GM13976 (cell line): ENCODE data around the gene FLAD1.

ENCODE experiments used
- DNase-seq: peaks from one replicate; pipeline ENCODE4 v3.0.0; 2012; ENCODE audit warnings: low spot score
- in situ Hi-C: fragments of 300-500 bp; cut with MboI; formaldehyde crosslinking; loops from one replicate; pipeline ENCODE4 v1.12.0; 2022; ENCODE audit warnings: low sequenced_read_pairs, mixed read lengths, inconsistent platforms; ENCODE audit not compliant: unreplicated experiment
- TF ChIP-seq, protein P1 (sequence below): IDR thresholded peaks from 2 replicates; pipeline ENCODE4 v1.5.1; 2012; ENCODE audit warnings: borderline replicate concordance, mild to moderate bottlenecking; ENCODE audit not compliant: insufficient read depth; ENCODE audit errors: extremely low read depth, missing control alignments, control extremely low read depth

FLAD1 gene

DNA sequence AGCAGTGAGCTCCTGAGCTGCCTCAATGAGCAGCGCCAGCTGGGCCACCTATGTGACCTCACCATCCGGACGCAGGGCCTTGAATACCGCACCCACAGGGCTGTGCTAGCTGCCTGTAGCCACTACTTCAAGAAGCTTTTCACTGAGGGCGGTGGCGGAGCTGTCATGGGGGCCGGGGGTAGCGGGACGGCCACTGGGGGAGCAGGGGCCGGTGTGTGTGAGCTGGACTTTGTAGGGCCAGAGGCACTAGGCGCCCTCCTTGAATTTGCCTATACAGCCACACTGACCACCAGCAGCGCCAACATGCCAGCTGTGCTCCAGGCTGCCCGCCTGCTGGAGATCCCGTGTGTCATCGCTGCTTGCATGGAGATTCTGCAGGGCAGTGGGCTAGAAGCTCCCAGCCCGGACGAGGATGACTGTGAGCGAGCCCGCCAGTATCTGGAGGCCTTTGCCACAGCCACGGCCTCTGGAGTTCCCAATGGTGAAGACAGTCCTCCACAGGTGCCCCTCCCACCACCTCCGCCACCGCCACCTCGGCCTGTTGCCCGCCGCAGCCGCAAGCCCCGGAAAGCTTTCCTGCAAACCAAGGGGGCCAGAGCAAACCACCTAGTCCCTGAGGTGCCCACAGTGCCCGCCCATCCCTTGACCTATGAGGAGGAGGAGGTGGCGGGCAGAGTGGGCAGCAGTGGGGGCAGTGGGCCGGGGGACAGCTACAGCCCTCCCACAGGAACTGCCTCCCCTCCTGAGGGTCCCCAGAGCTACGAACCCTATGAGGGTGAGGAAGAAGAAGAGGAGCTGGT, 31.8 kb downstream of the FLAD1 start:
- TF ChIP-seq, protein P1, sequence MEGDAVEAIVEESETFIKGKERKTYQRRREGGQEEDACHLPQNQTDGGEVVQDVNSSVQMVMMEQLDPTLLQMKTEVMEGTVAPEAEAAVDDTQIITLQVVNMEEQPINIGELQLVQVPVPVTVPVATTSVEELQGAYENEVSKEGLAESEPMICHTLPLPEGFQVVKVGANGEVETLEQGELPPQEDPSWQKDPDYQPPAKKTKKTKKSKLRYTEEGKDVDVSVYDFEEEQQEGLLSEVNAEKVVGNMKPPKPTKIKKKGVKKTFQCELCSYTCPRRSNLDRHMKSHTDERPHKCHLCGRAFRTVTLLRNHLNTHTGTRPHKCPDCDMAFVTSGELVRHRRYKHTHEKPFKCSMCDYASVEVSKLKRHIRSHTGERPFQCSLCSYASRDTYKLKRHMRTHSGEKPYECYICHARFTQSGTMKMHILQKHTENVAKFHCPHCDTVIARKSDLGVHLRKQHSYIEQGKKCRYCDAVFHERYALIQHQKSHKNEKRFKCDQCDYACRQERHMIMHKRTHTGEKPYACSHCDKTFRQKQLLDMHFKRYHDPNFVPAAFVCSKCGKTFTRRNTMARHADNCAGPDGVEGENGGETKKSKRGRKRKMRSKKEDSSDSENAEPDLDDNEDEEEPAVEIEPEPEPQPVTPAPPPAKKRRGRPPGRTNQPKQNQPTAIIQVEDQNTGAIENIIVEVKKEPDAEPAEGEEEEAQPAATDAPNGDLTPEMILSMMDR, result no peak
- DNase-seq, result no peak
- in situ Hi-C loops, result no loop called here

DNA sequence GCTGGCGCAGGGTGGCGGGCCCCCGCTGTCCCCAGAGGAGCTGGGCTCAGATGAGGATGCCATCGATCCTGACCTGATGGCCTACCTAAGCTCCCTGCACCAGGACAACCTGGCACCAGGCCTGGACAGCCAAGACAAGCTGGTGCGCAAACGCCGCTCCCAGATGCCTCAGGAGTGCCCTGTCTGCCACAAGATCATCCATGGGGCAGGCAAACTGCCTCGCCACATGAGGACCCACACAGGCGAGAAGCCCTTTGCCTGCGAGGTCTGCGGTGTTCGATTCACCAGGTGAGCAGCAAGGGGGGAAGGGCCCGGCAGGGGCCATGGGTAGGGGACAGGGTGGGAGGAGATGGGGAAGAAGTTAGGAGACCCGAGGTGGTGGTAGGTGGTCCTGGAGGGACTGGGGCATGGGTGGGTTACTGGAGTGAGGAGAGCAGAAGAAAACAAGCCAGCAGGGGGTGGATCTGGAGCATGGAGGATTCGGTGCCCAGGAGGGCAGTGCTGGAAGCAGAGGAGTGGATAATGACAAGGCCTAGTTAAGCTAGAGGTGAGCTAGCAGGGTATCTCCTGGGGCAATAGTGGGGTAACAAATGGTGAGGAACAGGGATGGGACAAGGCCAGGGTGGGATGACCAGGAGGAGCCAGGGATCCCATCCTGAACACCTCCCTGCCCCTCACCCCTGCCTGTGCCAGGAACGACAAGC, 32.5 kb downstream of the FLAD1 start:
- no peak for DNase-seq
- in situ Hi-C loops, result no loop called here
- TF ChIP-seq, protein P1, result no peak

DNA sequence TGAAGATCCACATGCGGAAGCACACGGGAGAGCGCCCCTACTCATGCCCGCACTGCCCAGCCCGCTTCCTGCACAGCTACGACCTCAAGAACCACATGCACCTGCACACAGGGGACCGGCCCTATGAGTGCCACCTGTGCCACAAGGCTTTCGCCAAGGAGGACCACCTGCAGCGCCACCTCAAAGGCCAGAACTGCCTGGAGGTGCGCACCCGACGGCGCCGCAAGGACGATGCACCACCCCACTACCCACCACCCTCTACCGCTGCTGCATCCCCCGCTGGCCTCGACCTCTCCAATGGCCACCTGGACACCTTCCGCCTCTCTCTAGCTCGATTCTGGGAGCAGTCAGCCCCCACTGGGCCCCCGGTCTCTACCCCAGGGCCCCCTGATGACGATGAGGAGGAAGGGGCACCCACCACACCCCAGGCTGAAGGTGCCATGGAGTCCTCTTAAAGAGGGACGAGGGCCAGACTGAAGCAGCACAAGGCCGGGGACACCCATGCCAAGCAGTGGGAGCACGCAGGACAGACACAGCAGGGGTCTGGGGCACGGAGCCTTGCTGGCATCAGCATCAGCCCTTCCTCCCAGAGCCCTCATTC, 33.2 kb downstream of the FLAD1 start:
- no peak for DNase-seq
- TF ChIP-seq, protein P1, result no peak
- in situ Hi-C loops, result no loop called here

DNA sequence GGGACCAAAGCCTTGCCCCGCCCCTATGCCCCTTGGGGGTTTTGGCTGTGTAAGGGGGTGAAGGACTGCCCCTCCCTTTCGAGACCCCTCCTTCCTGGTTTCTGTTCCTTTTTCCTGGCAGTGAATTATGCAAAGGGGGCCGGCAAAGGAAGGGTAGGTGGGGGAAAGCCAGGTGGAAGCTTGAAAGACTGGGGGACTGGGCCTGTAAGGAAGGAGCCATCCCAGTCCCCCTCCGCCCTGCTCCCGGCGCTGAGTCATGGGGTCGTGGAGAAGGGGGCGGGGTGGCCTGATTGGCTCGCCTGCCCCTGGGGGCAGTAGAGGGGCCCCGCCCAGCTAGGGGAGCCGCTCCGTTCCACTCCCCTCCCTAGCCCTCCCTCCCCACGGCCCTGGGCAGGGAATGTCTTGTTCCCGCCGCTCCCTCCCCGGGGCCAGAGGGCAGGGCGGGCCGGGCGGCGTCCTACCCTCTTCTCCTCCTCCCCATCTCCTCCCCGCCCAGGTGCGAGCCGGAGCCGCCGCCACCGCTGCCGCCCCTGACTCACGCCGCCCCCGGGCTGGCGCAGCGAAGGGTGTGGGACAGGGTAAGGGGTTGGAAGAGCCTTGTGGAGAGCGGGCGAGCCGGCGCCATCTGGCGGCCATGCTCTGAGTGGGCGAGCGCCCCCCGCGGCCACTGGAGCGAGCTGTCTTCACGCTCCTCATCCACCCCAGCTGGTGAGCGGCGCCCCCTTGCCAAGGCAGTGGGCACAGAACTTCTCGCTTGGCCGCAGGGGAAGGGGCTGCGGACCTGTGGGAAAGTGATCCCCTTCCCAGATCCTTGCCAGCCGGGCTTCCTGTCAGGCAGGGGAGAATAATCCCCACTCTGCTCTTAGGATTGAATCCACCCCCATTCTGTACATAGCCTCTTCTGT, 34.1 kb downstream of the FLAD1 start:
- in situ Hi-C loops, result no loop called here
- DNase-seq, result peak; percentile 90
- TF ChIP-seq, protein P1, result peak; percentile 100

DNA sequence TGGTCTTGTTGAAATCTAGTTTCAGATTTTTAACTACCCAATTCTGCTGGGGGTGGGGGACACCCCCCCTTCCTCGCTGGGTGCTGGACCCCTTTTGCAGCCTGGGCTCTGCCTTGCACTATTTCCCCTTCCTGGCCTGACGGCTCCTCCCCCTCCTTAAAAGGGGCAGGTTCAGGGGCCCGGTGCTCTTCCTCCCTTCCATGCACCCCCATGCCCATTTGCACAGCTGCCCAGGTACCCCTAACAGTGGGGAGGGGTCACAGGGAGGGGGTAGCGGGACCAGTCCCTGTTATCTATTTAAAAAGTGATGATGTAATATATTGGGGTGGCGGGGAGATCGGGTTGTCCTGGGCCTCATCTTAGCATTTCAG, 34.8 kb downstream of the FLAD1 start:
- DNase-seq, result peak; percentile 66
- TF ChIP-seq, protein P1, result no peak
- in situ Hi-C loops, result no loop called here
